ENCODE measurements around the gene ARHGEF7.
"Not testable (repeated sequence)": the region's sequence is repeated elsewhere in the genome, so short reads cannot be mapped to it uniquely, and the experiment has no call there.

Gene ARHGEF7

DNA sequence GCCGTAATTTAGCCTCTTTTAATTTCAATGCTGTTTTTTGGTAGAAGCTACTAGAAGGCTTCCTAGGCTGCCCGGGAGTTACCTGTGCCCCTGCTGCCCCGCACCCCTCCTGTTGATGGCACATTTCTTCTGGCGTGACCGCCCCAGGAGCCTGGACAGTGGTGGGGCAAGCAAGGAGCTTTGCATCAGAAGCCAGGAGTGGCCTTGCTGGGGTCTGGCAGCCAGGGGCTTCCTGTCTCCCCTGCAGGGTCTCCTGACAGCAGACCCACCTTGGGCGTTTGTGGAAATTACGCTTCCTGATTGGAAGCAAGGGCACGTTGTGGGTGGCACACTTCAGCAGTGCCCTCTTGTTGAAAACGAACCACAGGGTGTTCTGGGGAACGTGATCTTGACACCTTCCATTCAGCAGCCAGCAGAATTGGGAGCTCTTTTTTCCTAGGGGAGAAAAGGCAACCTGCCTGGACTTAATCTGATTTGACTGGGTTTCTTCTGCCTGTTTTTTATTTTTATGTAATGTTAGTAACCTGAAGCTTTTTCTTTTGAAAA lies 115.3 kb downstream of the ARHGEF7 start:
- DNase-seq: no peak

GRCh38 chr13:111232191-111232590 lies 117.1 kb downstream of the ARHGEF7 start:
- DNase-seq: no peak

GRCh38 chr13:111233080-111233479 lies 118.0 kb downstream of the ARHGEF7 start:
- no peak for DNase-seq

- no peak for DNase-seq
Observed at GRCh38 chr13:111239764-111240670, 124.9 kb downstream of the ARHGEF7 start.

- no peak for DNase-seq
Observed at GRCh38 chr13:111241006-111241755, 126.1 kb downstream of the ARHGEF7 start.

DNA sequence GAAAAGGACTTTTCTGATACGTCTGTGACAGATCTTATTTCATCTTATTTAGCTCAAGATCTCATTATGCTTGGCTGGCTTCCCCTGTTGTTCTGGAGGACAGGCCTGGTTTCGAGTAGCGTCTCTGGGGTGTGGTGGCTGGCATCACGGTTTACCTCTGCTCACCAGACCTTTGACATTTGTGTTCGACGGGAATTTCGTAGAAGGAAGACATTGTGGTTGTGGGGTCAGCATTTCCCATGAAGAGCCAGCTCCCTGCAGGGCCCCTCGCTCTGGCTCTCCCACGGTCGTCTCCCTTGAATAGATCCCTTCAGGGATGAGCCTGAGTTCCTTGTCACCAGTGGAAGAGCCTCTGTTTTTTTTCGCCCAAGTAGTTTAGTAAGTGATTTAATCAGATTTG lies 126.8 kb downstream of the ARHGEF7 start:
- DNase-seq: no peak

DNA sequence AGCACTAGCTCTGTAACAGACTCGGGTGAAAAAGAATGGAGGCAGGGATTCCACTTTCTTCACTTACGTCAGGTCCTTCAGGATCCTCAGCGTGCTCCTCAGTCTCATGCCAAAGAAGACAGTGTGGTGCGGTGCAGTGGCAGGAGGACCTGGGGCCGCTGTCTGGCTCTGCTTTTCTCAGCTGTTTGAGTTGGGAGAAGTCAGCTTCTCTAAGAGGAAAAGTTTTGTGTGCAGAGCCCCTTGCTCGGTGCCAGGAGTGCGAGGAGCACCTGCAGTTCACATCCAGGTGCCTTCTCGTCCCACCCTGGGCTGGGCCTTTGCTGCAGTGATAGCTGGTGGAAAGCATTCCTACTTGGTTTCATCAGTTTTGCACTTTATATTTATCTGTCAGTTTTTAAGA lies 127.5 kb downstream of the ARHGEF7 start:
- DNase-seq: no peak

DNA sequence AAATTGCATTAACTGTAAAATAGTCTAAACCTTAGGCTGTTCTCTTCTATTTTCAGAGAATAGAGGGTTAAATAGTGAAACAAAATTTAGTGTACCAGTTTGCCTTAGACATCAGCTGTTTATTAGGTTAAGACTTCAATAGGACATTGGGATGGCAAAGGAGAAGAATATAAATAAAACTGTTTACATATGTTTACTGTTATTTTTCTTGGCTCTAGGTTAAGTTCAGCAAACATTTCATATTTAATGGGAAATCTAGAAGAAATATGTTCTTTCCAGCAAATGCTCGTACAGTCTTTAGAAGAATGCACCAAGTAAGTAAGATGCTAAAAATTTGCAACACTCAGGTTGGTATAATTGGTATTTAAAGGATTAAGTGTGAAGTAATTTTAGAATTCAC lies 128.9 kb downstream of the ARHGEF7 start:
- no peak for DNase-seq

DNA sequence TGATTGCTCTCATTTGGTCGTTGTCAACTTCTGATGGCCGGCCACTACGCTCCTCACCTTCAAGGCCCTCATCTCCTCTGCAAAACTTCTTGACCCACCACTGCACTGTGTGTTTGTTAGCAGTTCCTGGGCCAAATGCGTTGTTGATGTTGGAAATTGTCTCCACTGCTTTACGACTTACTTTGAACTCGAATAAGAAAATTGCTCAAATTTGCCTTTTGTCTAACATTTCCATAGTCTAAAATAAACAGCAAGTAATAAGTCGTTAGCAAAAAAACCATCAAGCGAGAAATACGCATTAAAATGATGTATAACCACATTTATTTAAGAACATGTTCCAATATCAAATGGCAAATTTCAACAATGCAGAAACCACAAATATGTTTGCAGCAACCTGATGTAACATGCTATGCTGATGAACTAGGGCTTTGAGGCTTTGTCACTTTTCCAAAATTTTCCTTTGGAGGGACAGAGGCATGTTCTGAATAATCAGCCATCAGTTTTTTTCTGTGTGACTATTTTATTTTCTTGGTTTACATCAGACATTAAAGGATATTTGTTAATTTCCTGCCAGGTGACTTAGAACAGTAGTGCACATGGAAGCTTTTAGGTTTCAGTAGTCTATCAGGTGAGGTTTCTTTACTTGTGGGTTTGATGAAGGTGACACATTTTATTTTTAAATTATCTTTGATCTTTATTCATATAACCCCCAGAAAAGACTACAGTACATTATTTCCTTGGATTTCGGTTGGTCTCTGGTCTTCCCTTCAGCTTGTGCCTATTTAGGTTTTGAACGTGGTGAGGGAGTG lies 130.7 kb downstream of the ARHGEF7 start:
- DNase-seq: no peak

- DNase-seq: no peak
Observed at GRCh38 chr13:111247552-111247951, 132.4 kb downstream of the ARHGEF7 start.

- DNase-seq: no peak
Observed at GRCh38 chr13:111248822-111249221, 133.7 kb downstream of the ARHGEF7 start.

- no peak for DNase-seq
Observed at GRCh38 chr13:111249637-111250360, 134.7 kb downstream of the ARHGEF7 start.

DNA sequence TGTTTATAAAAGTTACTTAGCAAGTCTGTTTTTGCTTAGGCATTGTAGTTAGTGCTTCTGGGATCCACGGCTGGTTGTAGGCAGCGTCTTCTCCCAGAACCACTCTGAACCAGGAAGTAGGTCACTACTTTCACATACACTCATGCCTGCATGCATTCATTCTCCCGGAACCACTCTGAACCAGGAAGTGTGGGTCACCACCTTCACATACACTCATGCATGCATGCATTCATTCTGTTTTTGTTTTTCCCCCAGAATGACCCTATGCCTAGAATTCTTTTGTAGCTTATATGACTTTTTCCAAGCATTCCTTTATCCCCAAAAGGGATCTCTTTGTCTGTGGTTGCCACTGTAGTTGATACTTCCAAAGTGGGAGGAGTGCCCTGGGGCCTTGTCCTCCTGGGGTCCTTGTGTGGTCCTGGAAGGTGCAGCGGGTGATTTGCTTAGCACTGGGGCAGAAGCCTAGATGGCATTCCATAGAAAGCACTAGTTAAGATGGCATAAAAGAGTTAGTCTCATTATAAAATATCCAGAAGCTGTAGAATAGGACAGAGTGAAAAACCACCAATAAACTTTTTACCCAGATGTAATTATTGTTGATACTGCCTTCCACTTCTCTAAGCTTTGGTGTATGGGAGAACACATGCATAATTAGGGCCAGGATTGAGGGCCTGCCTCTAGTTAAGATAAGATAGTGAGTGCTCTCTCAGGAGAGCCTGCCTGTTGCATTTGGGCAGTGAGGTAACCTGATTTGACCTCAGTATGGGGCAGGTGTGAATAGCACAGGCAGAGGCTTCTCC lies 136.7 kb downstream of the ARHGEF7 start:
- no peak for DNase-seq

DNA sequence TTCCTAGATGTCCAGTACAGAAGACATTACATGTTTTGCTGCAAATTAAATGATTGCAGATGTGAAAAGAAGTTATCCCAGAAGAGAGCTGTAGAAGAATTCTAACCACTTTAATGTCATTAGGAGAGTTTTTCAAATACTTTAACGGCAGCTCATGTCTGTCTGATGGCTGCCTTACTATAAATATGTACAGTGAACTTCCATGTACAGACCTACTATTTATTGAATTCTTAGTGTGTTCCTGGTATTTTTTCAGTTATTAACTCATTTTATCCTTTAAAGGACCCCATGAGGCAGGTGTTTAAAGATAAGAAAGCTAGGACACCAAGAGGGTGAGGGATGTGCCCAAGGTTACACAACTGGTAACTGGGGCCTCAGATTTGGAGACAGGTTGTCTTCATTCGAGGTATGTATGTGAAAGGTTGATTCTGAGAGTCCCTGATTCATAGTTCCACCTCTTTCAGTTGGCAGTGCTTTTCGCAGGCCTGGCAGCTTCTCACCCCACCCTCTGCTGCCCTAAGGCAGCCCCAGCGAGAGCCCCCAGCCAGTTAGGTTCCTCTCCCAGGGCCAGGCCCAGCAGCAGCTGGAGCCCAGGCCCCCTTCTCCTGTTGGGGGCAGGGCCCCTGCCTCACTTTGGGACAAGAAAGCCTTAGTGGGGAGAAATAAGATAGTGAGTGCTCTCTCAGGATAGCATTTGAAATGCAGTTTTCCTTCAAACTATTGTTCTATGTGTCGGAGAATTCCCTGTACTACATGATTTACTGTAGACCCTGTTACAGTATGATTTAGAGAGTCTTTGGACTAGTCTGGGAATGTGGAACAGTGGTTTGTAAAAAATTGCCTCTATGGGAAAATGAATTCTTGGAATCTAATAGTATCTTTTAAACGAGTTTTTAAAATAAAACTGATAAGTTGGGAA lies 137.6 kb downstream of the ARHGEF7 start:
- DNase-seq: no peak

GRCh38 chr13:111253365-111253872 lies 138.3 kb downstream of the ARHGEF7 start:
- DNase-seq: no peak

- DNase-seq: no peak
Observed at GRCh38 chr13:111255228-111255790, 140.2 kb downstream of the ARHGEF7 start.

- no peak for DNase-seq
Observed at GRCh38 chr13:111256458-111256857, 141.3 kb downstream of the ARHGEF7 start.

GRCh38 chr13:111256946-111257345 lies 141.8 kb downstream of the ARHGEF7 start:
- DNase-seq: no peak

GRCh38 chr13:111257899-111258298 lies 142.8 kb downstream of the ARHGEF7 start:
- not testable (repeated sequence) for DNase-seq

- DNase-seq: no peak
Observed at GRCh38 chr13:111258637-111259036, 143.5 kb downstream of the ARHGEF7 start.
